ENCODE data around the gene PTPRN2.
"Not testable (repeated sequence)": the region's sequence is repeated elsewhere in the genome, so short reads cannot be mapped to it uniquely, and the experiment has no call there.

Gene PTPRN2

DNA sequence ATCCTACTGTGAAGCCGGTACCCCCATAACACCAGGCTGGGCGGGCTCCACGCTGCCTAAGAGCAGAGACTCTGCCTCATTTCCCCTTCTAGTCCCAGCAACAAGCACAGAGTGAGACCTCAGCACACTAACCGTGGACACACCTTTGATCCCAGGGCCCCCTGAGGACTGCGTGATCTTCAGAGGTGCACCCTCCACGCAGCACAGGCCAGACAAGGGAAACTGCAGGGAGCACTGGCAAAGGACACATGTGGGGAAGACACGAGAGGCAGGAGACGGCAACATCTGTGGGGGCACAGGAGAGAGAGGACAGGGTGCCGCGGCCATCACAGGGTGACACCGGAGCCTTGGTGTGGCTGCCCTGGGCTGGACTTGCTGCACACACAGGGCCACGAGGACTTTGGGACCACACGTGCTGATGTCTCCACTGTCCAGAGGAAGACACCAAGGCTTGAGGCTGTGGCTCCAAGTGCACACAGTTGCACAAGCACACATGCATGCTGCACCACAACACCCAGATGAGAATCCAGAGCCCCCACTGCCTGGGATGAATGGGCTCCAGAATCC lies 128.8 kb downstream of the PTPRN2 start:
- no peak for DNase-seq

DNA sequence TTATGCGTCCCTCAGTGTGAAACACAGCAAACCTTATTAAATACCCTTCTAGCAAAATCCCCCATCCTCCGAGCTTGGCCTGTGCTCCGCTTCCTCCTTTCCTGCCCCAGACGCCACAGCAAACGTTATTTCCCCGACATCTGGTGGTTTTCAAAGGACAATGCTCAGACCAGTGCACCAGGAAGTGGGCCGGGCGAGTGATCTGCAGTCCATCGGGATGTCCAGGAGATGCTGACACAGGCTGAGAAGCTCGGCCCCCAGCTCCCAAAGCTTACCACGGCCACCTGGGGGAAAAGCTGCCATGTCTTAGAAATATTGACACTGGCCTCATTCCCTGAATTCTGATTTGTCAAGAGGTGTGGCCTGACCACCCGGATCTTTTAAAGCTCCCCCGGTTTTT lies 129.5 kb downstream of the PTPRN2 start:
- DNase-seq: no peak

DNA sequence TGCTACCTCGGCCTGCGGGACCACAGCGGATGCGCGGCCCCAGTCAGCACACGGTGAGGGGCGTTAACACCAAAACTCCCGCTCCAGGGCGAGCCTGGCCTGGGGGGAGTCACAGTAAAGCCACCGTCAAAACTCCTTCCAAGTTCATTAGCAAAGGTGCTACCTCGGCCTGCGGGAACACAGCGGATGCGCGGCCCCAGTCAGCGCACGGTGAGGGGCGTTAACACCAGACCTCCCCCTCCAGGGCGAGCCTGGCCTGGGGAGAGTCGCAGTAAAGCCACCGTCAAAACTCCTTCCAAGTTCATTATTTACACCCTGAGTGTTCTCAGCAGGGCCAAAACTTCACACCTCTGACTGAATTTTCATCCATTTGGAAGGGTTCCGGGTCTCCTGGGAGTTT lies 130.0 kb downstream of the PTPRN2 start:
- DNase-seq: not testable (repeated sequence)

DNA sequence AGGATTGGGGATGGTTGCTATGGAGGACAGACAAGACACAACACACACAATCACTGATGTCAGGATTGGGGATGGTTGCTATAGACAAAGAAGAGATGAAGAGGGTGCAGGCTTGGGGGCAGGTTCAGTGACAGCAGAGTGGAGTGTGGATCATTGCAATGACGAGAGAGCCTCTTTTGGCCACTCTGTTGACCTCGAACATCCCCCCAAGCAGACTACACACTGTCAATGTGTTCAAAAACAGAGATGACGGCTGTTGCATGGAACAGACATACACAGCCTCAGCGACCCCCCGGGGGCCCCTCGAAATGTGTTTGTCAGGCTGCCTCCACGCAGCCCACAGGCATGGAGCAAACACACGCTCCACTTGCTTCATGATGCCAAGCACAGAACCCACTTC lies 133.0 kb downstream of the PTPRN2 start:
- no peak for DNase-seq

DNA sequence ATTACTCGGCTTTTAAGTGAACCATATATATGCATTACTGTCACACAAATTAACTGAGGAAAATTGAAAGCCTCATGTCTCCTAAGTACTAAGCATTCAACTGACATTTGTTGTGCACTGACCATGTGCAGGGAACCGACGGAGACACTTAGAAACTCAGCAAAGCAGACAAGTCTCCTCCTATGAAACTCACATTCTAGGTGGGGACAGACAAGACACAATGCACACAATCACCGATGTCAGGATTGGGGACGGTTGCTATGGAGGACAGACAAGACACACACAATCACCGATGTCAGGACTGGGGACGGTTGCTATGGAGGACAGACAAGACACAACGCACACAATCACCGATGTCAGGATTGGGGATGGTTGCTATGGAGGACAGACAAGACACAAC lies 134.0 kb downstream of the PTPRN2 start:
- no peak for DNase-seq

DNA sequence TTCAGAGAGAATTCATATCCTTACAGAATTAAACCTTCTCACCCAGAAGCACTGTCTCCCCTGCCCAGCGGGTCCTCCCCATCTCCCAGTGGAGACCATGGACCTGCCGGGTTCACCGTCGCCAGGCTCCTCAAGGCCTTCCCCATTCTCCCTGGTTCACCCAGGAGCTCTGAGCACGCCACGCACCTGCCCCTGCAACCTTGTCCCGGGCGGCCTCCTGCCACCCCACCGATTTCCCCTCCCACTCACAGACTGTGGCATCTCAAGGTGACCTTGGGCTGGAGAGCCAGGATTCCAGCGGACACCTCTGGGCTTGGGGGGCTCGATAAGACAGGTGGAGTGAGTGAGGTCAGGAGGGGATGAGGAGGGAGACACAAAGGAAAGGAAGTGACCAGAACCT lies 135.3 kb downstream of the PTPRN2 start:
- no peak for DNase-seq

DNA sequence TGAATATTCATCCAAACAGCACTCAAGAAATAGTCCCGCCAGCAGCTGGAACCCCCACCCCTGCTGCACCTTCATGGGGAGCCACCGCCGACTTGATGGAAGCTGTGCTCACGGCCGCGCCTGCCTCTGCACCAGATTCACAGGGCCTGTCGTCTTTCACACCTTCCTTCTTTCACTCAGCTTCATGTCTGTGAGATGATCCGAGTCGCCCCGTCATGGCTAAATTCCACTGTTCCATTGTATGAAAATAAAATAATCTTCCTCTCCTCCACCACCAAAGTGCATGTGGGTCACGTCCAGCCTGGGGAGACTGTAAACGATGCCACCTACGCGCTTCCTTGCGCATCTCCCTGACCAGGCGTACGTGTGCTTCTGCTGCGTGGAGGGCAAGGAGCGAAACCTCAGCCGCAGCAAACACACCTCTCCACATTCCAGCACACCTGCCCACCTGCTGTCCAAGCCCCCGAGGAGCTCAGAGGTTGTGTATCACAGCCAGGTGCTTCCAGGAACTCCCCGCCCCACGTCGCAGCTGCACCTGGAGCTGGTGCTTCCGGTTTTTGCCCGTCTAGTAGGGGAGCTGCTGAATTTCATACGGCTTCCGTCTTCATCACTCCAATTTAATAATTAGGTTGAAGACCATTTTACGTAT lies 137.0 kb downstream of the PTPRN2 start:
- no peak for DNase-seq

DNA sequence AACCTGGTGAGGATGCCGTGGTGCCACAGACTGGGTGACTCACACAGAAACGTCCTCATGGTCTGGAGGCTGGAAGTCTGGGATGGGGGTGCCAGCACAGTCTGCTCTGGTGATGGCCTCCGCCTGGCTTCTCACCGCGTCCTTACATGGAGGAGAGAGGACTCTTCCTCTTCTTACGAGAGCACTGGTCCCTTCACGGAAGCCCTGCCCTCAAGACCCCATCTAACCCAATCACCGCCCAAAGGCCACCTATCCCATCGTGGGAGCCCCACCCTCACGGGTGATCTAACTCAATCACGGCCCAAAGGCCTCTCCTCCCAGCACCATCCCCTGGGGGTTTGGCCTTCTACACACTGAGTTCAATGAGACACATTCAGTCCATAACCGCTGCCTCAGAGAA lies 137.7 kb downstream of the PTPRN2 start:
- no peak for DNase-seq

DNA sequence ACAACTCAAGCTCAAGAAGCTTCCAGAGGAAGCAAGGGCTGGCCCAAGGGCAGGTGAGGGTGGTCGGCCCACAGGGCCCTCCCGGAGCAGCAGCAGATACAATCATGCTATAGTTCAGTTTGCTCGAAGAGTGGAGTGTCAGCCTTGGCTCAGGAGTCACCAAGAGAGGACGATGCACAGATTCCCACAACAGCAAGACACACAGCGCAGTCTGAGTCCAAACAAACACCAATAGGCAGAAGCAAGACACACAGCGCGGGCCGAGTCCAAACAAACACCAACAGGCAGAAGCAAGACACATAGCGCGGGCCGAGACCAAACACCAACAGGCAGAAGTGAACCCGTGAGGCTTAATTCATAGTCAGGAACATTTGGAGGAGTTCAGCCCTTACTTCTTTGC lies 138.4 kb downstream of the PTPRN2 start:
- no peak for DNase-seq

DNA sequence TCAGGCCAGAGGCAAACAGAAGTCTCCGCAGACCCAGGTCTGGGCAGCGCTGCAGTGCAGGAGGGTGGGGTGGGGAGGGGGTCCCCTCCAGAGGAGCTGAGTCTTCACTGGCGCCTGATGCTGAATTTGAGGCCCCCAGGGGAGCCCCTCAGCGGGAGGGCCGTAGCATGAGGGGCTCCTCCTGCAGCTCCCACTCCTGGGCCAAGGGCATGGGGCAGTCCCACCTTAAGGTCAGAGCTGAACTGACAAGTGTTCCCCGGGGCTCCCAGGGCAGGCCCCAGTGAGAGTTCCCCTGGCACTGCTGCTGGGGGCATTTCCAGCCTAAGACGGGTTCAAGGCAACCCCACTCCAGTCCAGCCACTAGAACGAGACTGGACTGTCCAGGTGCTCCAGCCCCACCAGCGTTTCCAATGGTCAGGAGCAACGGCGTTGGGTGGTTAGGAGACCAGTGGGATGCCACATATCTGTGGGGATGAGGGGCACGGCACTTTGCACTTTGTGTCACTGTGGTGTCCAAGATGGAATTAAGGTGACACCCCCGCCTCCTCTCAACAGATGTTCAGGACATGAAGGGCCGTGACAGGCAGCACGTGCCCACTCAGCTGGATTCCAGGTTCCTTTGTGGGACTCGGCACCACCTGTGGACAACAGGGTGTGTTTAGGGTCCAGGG lies 139.1 kb downstream of the PTPRN2 start:
- DNase-seq: no peak

DNA sequence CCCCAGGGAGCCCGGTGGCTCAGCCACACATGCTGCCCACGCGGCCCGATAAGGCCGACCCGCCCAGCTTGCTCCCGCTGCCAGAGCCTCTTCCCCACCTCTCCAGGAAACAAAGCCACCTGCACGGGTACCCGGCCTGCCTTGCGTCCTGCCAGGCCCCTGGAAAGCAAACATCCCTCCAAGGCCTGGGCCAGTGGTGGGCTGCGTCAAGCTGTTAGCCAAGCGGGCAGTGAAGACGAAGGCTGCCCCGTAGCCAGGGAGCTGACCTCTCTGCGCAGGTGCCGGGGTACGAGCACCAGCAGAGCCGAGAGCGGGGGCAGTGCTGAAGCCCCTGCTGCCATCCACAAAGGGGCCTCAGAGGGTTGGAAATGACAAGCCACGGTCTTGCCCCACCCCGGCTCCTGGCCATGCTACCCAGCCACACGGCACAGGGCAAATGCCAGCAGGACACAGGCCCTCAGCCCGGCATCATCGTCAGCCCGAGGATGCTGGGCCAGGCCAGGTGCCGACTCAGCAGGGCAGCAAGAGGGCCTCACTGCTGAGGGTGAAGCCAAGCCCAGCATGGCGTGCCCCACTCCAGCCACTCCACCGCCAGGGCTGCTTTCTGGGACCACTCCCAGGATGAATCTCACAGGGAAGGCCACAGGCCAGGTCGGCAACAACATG lies 140.0 kb downstream of the PTPRN2 start:
- DNase-seq: no peak

DNA sequence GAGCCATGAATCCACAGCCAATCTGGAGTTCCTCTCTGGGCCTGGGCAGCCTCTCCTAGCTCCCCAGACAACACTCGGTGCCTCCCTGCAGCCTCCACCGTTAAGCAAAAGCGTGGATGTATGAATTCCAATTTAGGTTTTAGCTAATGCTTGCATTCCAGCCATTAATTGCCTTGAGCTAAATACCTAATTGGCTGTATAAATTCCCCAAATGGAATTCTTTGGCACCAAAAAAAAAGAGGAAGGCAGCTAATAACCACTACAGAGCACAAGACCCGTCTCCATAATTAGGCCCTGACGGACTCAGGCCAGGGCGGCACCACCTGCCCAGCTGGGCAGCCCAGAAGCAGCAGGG lies 140.5 kb downstream of the PTPRN2 start:
- DNase-seq: no peak

DNA sequence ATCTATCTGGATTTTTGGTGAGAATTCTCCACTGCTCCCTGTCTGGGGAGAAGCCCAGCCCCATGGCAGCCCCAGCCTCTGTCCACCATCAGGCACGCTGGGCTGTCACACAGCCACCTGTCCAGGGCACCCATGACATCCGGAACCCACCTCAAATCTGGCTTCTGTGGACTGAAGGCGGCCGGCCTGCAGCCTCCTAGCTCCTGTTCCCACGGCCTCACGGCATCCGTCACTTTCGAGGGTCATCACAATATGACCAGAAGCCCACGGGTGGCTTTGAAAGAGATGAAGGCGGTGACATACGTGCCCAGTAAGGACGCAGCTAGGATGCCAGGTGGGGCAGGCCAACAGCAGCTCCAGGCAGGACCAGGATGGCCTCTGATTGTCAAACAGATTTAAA lies 140.9 kb downstream of the PTPRN2 start:
- no peak for DNase-seq

DNA sequence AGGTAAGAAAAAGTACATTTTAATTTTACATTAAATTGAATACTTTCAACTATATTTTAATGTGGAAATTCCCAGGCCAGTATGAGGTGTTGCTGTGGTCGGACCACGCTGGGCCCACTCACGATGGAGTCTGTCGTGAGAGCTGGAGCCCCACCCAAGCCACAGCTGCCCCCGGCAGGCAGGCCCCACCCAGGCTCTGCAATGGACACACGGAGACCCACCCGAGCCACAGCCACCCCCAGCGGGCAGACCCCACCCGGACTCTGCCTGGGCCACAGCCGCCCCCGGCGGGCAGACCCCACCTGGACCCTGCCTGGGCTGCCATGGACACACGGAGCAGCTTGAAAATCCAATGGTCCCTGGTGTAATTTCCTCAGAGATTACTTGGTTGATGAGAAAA lies 141.3 kb downstream of the PTPRN2 start:
- no peak for DNase-seq

DNA sequence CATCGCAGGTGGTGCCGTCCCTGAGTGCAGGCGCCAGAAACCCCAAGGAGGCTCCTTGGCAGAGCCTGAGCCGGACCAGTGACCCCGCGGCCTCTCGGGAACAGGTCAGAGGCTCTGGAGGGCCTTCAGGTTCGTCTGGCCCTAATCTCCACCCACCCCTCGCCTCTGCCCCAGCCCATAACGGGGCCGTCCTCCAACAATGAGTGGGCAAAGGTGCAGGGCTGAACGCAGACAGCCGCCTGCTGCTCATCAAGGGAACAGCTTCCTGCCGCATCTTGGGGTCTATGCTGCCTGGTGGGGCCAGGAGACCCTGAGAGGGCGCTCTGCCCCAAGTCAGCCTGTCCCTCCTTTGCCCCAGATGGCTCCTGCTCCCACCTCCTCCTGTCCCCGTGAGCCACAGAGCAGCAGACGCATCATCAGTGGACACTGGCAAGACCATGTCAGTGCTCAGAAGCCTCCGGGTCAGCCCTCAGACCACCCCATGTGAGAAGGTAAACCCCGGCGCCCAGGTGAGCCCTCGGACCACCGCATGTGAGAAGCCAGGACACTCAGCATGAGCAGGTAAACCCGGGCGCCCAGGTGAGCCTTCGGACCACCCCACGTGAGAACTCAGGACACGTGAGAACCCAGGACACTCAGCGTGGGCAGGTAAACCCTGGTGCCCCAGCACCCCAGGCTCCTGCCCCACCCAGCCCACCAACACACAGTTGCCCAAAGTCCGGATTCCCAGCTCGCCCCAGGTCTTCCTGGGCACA lies 142.0 kb downstream of the PTPRN2 start:
- DNase-seq: no peak

DNA sequence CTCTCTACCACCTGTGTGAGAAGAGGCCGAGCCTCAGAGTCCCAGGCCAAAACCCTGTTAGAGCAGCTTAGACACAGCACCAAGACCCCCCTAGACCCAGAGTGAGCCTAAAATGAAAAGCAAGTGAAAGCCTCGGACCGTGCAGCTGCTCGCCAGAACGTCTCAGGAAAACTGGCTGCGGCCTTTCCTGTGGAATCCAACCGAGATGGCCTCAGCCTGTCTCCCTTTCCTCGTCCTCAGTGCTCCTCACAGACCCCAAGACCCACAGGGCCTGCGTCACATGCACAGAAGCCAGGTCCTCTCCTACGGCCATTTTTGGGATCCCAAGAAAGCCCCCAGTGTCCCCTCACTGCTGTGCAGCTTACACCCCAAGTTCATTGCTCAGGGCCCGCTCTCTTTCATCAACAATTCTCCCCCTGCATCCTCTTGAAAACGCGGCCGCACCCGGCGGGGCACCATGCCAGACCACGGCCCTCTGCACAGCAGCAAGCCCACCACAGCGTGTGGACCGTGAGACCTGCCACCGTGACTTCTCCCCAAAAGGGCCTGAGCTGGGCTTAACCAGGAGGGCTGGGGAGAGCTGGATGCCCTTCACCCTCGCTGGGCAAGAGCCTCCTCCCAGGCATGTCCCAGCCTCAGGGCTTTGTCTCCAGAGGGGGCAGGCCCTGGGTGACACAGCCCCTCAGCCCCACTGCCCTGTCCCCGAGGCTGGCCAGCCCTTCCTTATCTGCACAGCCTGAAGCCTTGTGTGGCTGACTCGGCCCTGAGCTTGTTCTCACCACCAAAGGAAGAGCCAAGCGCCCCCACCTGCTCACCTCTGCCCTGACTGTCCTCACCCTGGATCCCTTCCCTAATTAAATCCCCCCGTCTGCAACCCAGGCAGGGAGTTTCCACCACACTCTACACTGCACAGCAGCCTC lies 142.9 kb downstream of the PTPRN2 start:
- no peak for DNase-seq

DNA sequence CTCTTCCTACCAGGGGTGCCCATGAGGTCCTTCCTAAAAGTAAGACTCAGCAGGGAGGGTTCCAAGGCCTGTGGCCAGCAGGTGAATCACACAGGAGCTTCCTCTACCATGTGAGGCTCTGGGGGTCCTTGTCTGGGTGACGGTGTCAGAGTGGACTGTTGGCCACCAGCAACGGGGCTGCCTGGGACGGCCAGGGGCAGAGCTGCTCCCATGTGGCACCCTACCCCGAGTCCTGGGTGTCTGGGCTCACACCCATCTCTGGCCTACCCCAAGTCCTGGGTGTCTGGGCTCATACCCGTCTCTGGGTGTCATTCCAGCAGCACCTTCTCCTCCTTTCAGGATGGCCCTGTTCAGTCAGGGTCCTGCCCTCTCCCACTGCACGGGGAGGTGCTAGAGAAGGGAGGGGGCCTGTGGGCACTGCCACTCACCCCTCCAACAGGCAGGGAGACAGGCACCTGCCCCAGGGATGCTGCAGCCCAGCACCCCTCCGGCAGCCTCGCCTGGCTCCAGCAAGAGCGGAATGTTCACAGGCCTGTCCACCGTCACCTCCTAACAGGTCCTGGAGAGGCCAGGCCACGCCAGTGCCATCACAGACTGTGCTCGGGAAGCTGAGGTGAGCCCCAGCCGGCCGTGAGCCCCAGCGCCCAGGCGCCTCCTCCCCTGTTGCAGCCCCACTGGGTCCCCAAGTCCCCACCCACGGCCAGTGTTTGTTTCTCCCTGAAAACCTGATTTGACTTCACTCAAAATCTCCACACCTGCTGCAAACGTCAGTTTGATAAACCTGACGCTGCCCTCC lies 143.7 kb downstream of the PTPRN2 start:
- DNase-seq: no peak

DNA sequence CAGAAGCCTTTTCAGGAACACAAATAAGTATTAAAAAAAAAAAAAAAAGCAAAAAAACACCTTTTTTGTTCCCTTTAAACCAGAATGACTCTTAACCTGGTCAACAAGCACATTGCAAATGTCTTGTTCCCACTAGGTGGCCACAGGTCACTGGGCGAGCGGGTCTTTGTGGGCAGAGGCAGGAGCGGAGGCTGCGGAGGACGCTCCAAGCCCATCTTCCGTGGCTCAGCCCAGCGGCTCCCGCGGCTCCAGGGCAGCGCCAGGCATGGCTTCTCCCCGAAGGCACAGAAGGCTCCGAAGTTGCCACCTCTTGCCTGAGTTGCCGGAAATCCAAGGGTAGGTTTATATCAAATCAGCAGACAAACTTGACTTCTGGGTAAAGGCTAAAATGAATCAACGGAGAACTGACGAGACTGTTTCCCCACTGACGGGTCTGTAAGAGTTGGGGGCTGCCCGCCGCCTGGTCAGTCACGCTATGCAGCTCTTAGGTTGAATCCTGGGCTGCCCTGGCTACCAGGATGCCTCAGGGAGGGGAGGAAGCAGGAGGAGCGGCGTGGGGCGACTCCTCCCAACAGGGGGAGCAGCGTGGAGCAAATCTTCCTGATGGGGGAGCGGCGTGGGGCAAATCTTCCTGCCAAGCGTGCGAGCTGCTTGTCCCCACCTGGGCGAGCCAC lies 144.5 kb downstream of the PTPRN2 start:
- DNase-seq: no peak

DNA sequence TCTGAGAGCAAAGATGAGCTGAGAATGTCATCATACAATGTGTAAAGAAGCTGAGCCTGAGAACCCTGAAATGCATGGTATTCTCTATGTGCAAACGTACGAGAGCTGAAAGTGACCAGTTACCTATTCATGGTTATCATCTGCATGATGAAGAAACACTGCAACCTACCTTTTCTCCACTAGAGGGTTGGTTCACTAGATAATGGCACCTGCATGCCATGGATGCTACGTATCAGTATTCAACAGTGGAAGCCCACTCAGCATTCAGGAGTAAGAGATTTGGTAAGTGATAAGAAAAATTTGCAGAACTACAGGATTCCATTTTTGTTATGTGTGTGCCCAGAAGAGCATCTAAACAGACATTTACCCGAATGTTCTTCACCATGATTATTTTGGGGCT lies 145.4 kb downstream of the PTPRN2 start:
- no peak for DNase-seq

DNA sequence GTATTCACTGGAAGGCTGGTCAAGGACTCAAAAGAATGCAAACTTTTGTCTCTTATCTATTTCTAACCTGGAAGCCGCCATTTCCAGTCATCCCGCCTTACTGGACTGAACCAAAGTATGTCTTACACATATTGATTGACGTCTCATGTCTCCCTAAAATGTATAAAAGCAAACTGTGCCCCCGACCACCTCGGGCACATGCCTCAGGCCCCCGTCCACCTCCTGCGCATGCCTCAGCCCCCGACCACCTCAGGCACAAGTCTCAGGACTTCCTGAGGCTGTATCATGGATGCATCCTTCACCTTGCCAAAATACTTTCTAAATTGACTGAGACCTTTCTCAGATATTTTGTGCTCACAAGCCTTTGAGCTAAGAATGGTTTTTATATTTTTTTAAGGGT lies 148.6 kb downstream of the PTPRN2 start:
- DNase-seq: no peak

Data from effector CD4-positive, alpha-beta T cell (primary cell).